Breast epithelium (tissue), 4 donors: ENCODE measurements around the gene ZNF451. TPM values are rescaled to one million over a fixed set of nuclear protein-coding genes. Genes with fewer than 3 reads are reported as not detected.
"Not testable (repeated sequence)": the region's sequence is repeated elsewhere in the genome, so short reads cannot be mapped to it uniquely, and the experiment has no call there.

Source experiments
- DNase-seq, 2 donors: peaks; one replicate each; pipeline ENCODE4 v3.0.0-alpha.2; 2019; ENCODE audit warnings: low spot score in 2 of 2
- H3K27ac ChIP-seq, 2 donors: fragments of 200-600 bp; sonication (generic) in 1 of 2; one replicate each; pipeline ENCODE4 v1.5.1; 2016 to 2019; ENCODE audit warnings: mild to moderate bottlenecking in 1 of 2
- H3K27me3 ChIP-seq, 2 donors: fragments of 200-600 bp; sonication (generic) in 1 of 2; one replicate each; pipeline versions ENCODE4 v1.5.1 to v1.6.0; 2017 to 2019; ENCODE audit warnings: control low read depth in 1 of 2, mild to moderate bottlenecking in 1 of 2
- H3K36me3 ChIP-seq: fragments of 200-600 bp; one replicate; pipeline ENCODE4 v1.5.1; 2019
- H3K4me1 ChIP-seq, 2 donors: fragments of 200-600 bp; sonication (generic); one replicate each; pipeline ENCODE4 v1.5.1; 2016 to 2019; ENCODE audit warnings: control low read depth in 1 of 2
- H3K4me3 ChIP-seq, 3 donors: fragments of 200-600 bp; sonication (generic); 1 replicate in 2 of 3; 2 replicates in 1 of 3; pipeline ENCODE4 v1.5.1; 2016 to 2019; ENCODE audit warnings: mild to moderate bottlenecking in 3 of 3, moderate library complexity in 2 of 3
- H3K9me3 ChIP-seq, 2 donors: fragments of 200-600 bp; sonication (generic) in 1 of 2; one replicate each; pipeline ENCODE4 v1.5.1; 2016 to 2019; ENCODE audit warnings: control low read depth in 1 of 2
- POLR2A ChIP-seq: fragments of 450-650 bp; IDR thresholded peaks from one replicate; pipeline ENCODE4 v1.6.1; 2016; ENCODE audit warnings: antibody characterized with exemption, mild to moderate bottlenecking, moderate library complexity
- POLR2AphosphoS5 ChIP-seq, 3 donors: sonication (generic); formaldehyde crosslinking; IDR thresholded peaks; one replicate each; pipeline ENCODE4 v1.6.1; 2017; ENCODE audit warnings: antibody characterized with exemption in 3 of 3
- intact Hi-C: fragments of 100-400 bp; cut with DNase I; formaldehyde crosslinking; loops from one replicate; pipeline ENCODE4 v1.15.1; 2023; ENCODE audit warnings: low total_unique reads
- total RNA-seq, 3 donors: library from RNA; depleted of rRNA; stranded (reverse); fragments of >200 nt; gene quantifications; one replicate each; pipeline ENCODE4 v1.1.0, GENCODE V29; 2016
- TF ChIP-seq, protein P1 (sequence below), 3 donors: fragments of 450-650 bp; IDR thresholded peaks; one replicate each; pipeline ENCODE4 v1.5.1; 2016 to 2017; ENCODE audit warnings: antibody characterized with exemption in 3 of 3, mild to moderate bottlenecking in 3 of 3, moderate library complexity in 3 of 3

ZNF451 gene, protein sequence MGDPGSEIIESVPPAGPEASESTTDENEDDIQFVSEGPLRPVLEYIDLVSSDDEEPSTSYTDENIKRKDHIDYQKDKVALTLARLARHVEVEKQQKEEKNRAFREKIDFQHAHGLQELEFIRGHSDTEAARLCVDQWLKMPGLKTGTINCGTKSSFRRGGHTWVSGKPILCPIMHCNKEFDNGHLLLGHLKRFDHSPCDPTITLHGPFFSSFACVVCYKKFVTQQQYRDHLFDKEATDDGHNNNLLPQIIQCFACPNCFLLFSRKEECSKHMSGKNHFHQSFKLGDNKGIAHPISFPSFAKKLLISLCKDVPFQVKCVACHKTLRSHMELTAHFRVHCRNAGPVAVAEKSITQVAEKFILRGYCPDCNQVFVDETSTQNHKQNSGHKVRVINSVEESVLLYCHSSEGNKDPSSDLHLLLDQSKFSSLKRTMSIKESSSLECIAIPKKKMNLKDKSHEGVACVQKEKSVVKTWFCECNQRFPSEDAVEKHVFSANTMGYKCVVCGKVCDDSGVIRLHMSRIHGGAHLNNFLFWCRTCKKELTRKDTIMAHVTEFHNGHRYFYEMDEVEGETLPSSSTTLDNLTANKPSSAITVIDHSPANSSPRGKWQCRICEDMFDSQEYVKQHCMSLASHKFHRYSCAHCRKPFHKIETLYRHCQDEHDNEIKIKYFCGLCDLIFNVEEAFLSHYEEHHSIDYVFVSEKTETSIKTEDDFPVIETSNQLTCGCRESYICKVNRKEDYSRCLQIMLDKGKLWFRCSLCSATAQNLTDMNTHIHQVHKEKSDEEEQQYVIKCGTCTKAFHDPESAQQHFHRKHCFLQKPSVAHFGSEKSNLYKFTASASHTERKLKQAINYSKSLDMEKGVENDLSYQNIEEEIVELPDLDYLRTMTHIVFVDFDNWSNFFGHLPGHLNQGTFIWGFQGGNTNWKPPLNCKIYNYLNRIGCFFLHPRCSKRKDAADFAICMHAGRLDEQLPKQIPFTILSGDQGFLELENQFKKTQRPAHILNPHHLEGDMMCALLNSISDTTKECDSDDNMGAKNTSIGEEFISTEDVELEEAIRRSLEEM
- 10 to 100 TPM; 72.3 to 95.1 (median 77.7) TPM for total RNA-seq

GRCh38 chr6:57089687-57090457, at the start of gene ZNF451:
ZNF451 (plus strand) TSS chr6:57090188; CDS start chr6:57090254, 66 bp downstream.
- Histone ChIP-seq H3K36me3 (no peaks in the 10 kb centered on the region), H3K27ac (peak within 1 kb of the TSS; percentile 82)
- intact Hi-C loops: no loop called here

DNA sequence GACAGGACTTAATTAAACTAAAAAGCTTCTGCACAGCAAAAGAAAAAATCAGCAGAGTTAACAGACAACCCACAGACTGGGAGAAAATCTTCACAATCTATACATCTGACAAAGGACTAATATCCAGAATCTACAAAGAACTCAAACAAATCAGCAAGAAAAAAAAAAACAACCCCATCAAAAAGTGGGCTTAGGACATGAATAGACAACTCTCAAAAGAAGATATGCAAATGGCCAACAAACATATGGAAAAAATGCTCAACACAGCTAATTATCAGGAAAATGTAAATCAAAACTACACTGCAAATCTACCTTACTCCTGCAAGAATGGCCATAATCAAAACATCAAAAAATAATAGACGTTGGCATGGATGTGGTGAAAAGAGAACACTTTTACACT, 45.9 kb upstream of the ZNF451 start:
- H3K4me3 ChIP-seq, H3K27me3 ChIP-seq, H3K27ac ChIP-seq, H3K4me1 ChIP-seq, H3K9me3 ChIP-seq, DNase-seq, H3K36me3 ChIP-seq, intact Hi-C loops: not testable (repeated sequence)

More at GRCh38 chr6:57089687-57090457, at the start of gene ZNF451:
- DNase-seq: peak; percentile 91 to 95
- H3K4me3 ChIP-seq: peak within 1 kb of the TSS; percentile 49 to 66 (median 54)
- no peaks in the 10 kb centered on the region for H3K27me3 ChIP-seq
- TF ChIP-seq POLR2A (peak; percentile 34), POLR2AphosphoS5 (IDR thresholded peaks at IDR 0.05) (peak; percentile 88 to 90 (median 88))
- TF ChIP-seq, protein P1, sequence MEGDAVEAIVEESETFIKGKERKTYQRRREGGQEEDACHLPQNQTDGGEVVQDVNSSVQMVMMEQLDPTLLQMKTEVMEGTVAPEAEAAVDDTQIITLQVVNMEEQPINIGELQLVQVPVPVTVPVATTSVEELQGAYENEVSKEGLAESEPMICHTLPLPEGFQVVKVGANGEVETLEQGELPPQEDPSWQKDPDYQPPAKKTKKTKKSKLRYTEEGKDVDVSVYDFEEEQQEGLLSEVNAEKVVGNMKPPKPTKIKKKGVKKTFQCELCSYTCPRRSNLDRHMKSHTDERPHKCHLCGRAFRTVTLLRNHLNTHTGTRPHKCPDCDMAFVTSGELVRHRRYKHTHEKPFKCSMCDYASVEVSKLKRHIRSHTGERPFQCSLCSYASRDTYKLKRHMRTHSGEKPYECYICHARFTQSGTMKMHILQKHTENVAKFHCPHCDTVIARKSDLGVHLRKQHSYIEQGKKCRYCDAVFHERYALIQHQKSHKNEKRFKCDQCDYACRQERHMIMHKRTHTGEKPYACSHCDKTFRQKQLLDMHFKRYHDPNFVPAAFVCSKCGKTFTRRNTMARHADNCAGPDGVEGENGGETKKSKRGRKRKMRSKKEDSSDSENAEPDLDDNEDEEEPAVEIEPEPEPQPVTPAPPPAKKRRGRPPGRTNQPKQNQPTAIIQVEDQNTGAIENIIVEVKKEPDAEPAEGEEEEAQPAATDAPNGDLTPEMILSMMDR (IDR thresholded peaks at IDR 0.05): no peak
- no peaks in the 10 kb centered on the region for H3K4me1 ChIP-seq
- no peaks in the 10 kb centered on the region for H3K9me3 ChIP-seq

GRCh38 chr6:57044568-57044967, 45.4 kb upstream of the ZNF451 start:
- Histone ChIP-seq H3K27ac (no peak overlapping the region), H3K4me3 (no peak overlapping the region), H3K9me3 (no peaks in the 10 kb centered on the region), H3K36me3 (no peaks in the 10 kb centered on the region), H3K27me3 (no peaks in the 10 kb centered on the region), H3K4me1 (no peaks in the 10 kb centered on the region)
- no peak for TF ChIP-seq POLR2AphosphoS5 (IDR thresholded peaks at IDR 0.05)
- TF ChIP-seq, protein P1 (IDR thresholded peaks at IDR 0.05): no peak
- TF ChIP-seq POLR2A: no peak
- DNase-seq: no peak
- intact Hi-C loops: no loop called here

DNA sequence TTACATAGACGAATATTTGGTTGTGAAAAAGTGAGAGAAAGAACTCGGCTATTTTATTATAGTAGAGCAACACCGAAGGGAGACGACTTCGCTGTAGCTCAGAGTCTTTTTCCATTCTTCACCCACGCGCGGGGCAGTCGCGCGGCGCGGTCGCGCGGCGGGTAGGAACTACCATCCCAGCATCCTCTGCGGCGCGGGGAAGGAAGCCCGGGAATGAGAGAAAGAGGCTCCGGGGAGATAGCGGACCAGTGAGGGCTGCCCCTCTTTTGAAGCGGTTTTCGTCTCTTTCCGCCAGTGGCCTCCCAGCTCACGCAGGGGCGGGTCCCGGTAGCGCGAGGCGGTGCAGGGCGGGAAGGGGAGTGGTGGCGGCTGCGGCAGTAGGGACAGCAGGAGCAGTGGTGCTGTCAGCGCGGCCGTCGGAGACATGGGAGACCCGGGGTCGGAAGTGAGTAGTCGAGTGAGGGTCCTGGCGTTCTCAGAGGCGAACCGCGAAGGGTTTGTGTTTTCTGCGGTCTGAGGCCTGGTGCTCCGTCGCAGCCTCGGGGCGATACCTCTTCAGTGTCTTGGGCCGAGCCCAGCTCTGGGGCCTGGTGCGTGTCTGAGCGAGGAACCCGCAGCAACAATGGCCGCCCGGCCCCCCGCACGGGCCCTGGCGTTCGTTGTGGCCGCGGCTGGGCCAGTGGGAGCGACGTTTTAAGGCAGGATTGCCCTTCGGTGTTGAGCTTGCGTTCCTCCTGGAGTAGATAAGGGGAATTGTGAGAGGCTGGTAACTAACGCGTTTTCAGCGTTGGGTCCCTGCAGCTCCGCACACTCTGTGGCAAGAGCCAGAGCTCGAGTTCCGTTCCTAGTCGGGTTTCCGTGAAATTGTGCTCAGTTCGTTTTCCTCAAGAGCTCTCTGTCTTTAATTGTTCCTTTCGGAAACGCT, 43.4 kb upstream of the ZNF451 start, which contains the start of gene KIAA1586:
KIAA1586 (plus strand) TSS at position 362 of the 925 bp plus-strand sequence; CDS start at position 425, 63 bp downstream.
- H3K4me3 ChIP-seq: peak within 1 kb of the TSS; percentile 46 to 76 (median 55)
- H3K27ac ChIP-seq: peak within 1 kb of the TSS; percentile 33 to 74
- H3K4me1 ChIP-seq, H3K36me3 ChIP-seq, H3K9me3 ChIP-seq, H3K27me3 ChIP-seq, intact Hi-C loops: not testable (repeated sequence)
- DNase-seq: peak; percentile 66 to 70
- TF ChIP-seq POLR2AphosphoS5 (IDR thresholded peaks at IDR 0.05): peak; percentile 56 to 62 (median 60)

DNA sequence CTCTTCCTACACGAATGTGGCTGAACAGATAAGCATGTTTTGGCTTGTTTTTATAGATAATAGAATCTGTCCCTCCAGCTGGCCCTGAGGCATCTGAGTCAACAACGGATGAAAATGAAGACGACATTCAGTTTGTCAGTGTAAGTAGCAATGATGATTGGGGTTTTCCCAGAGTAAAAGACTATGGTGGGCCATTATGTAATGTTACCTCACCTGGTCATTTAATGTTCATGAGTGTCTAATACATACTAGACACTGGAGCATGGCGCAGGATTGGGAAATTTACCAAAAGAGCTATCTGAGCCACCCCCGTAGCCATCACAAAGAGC, 42.8 kb upstream of the ZNF451 start:
- DNase-seq, H3K9me3 ChIP-seq, H3K4me1 ChIP-seq, H3K36me3 ChIP-seq, H3K27me3 ChIP-seq, H3K4me3 ChIP-seq, intact Hi-C loops, H3K27ac ChIP-seq: not testable (repeated sequence)

DNA sequence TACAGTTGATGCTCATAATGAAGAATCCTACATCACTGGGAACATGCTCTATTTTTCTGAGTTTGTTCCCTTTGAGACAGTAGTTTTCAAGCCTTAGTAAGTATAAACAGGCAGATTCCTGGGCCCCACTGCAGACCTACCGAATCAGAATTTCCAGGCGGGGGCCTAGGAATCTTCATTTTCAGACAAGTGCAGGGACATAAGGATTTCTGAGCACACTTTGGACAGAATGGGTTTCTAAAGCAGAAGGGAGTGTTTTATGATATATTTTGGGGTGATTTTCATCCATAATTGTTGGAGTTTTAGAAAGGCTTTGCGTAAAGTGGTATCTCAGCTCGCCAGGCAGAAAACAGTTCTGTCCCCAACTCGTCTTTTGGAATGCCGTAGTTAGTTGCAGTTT, 42.1 kb upstream of the ZNF451 start:
- H3K4me1 ChIP-seq, H3K27me3 ChIP-seq, DNase-seq, H3K9me3 ChIP-seq, intact Hi-C loops, H3K4me3 ChIP-seq, H3K36me3 ChIP-seq, H3K27ac ChIP-seq: not testable (repeated sequence)
